GM23248 (cell line): ENCODE results near the gene RBMS1.

ENCODE experiments used
- EZH2 ChIP-seq: fragments of 200-600 bp; sonication (generic); IDR thresholded peaks from 2 replicates; pipeline ENCODE4 v1.6.1; 2018; ENCODE audit warnings: antibody characterized with exemption, mild to moderate bottlenecking; ENCODE audit not compliant: insufficient read depth, poor library complexity, severe bottlenecking
- EZH2phosphoT487 ChIP-seq: fragments of 200-600 bp; sonication (generic); IDR thresholded peaks from 2 replicates; pipeline ENCODE4 v1.6.1; 2018; ENCODE audit warnings: antibody characterized with exemption, moderate library complexity, mild to moderate bottlenecking, low read depth; ENCODE audit not compliant: insufficient read depth

DNA sequence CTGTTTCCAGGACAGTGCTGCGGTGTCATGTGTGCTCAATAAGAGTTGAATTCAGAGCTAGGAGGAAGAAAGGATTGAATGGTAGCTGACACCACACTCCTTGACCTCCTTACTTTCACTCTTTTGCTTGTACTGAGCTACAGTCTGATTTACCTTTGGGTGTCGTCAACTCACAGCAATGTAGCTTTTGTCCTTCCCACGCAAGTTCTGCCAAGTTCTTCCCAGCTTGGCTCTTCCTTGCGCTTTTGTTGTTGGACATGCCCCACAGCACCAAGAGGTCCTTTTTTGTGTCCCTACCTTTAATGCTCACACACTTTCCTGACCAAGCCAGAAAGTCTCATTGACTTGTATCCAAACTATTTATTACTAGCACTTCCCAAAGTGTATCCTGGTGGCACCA is 255.2 kb downstream of the RBMS1 start:
- no peak for TF ChIP-seq EZH2
- no peak for TF ChIP-seq EZH2phosphoT487
